ENCODE measurements around the gene PON2.

- TF ChIP-seq POLR2A (IDR thresholded peaks at IDR 0.05; ENCODE audit: low read depth, low read length) (no peak), TAF1 (IDR thresholded peaks at IDR 0.05; ENCODE audit: borderline replicate concordance, low read depth, low read length) (no peak), POLR2AphosphoS5 (IDR thresholded peaks at IDR 0.05; ENCODE audit: low read depth, low read length) (no peak)
These were observed 41.4 kb upstream of the PON2 start for GRCh38 chr7:95476072-95476847.
